DND-41 (cell line): ENCODE measurements around the gene MOV10L1.

Experiments used
- CTCF ChIP-seq: IDR thresholded peaks from 2 replicates; pipeline ENCODE4 v1.5.1; 2012; ENCODE audit warnings: borderline replicate concordance, low read length, moderate library complexity, mild to moderate bottlenecking; ENCODE audit not compliant: poor library complexity, severe bottlenecking; ENCODE audit errors: extremely low read depth
- EZH2 ChIP-seq: IDR thresholded peaks from 3 replicates; pipeline ENCODE4 v1.6.1; 2012; ENCODE audit warnings: borderline replicate concordance, low read depth, mild to moderate bottlenecking, moderate library complexity, low read length, inconsistent platforms; ENCODE audit not compliant: severe bottlenecking

GRCh38 chr22:50208939-50209892 is 119.4 kb downstream of the MOV10L1 start:
- TF ChIP-seq CTCF (no peak), EZH2 (no peak)
